HL-60 (cell line): ENCODE results near the gene SUN5.

Source experiments
- POLR2AphosphoS5 ChIP-seq: IDR thresholded peaks from 2 replicates; pipeline ENCODE4 v1.6.1; 2012; ENCODE audit warnings: low read depth
- SPI1 ChIP-seq: IDR thresholded peaks from 2 replicates; pipeline ENCODE4 v1.6.1; 2012; ENCODE audit warnings: low read depth, mild to moderate bottlenecking, borderline replicate concordance
- TF ChIP-seq, protein P1 (sequence below): IDR thresholded peaks from one replicate; pipeline ENCODE4 v1.5.1; 2011; ENCODE audit warnings: low read length, control low read depth, inconsistent platforms; ENCODE audit not compliant: insufficient read depth
- TF ChIP-seq, protein P2 (sequence below): IDR thresholded peaks from 2 replicates; pipeline ENCODE4 v1.6.1; 2012; ENCODE audit warnings: low read depth; ENCODE audit not compliant: insufficient replicate concordance

DNA sequence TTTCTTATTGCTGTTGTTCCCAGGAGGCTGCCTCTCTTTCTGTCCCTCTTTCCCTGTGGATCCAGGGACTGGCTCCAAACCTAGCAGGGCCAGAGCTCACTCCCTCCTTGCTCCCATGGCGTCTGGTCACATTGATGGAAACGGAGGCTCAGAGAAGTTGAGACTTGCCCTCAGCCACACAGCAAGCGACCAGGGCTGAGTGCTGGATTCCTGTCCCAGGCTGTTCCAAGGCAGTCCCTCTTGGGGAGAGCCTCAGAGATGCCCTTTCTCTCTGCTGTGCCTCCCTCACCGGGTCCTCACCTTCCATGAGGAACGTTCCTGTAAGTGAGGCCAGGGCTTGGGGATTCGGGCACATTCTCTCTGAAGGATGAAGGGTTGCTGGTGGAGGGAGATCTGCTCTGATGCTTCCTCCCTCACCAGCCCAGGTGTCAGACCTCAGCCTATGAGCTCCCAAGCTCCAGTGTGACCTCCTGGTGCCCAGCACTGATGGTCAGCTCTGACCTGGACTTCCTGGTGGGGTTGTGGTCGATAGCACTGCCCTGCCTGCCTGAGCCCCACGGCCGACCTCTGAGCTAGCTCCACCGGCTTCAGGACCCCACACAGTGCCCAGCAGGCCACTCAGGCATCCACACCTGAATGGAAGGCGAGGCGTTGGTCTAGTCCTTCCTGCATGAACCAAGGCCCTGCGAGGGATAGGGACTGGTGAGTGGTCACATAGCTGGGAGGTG is 26.8 kb downstream of the SUN5 start:
- TF ChIP-seq, protein P1, sequence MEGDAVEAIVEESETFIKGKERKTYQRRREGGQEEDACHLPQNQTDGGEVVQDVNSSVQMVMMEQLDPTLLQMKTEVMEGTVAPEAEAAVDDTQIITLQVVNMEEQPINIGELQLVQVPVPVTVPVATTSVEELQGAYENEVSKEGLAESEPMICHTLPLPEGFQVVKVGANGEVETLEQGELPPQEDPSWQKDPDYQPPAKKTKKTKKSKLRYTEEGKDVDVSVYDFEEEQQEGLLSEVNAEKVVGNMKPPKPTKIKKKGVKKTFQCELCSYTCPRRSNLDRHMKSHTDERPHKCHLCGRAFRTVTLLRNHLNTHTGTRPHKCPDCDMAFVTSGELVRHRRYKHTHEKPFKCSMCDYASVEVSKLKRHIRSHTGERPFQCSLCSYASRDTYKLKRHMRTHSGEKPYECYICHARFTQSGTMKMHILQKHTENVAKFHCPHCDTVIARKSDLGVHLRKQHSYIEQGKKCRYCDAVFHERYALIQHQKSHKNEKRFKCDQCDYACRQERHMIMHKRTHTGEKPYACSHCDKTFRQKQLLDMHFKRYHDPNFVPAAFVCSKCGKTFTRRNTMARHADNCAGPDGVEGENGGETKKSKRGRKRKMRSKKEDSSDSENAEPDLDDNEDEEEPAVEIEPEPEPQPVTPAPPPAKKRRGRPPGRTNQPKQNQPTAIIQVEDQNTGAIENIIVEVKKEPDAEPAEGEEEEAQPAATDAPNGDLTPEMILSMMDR = no peak
- TF ChIP-seq, protein P2, sequence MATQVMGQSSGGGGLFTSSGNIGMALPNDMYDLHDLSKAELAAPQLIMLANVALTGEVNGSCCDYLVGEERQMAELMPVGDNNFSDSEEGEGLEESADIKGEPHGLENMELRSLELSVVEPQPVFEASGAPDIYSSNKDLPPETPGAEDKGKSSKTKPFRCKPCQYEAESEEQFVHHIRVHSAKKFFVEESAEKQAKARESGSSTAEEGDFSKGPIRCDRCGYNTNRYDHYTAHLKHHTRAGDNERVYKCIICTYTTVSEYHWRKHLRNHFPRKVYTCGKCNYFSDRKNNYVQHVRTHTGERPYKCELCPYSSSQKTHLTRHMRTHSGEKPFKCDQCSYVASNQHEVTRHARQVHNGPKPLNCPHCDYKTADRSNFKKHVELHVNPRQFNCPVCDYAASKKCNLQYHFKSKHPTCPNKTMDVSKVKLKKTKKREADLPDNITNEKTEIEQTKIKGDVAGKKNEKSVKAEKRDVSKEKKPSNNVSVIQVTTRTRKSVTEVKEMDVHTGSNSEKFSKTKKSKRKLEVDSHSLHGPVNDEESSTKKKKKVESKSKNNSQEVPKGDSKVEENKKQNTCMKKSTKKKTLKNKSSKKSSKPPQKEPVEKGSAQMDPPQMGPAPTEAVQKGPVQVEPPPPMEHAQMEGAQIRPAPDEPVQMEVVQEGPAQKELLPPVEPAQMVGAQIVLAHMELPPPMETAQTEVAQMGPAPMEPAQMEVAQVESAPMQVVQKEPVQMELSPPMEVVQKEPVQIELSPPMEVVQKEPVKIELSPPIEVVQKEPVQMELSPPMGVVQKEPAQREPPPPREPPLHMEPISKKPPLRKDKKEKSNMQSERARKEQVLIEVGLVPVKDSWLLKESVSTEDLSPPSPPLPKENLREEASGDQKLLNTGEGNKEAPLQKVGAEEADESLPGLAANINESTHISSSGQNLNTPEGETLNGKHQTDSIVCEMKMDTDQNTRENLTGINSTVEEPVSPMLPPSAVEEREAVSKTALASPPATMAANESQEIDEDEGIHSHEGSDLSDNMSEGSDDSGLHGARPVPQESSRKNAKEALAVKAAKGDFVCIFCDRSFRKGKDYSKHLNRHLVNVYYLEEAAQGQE = no peak
- TF ChIP-seq POLR2AphosphoS5 (no peak), SPI1 (no peak)
